Lower leg skin (tissue), 4 donors: ENCODE measurements around the gene POLE2. TPM values are rescaled to one million over a fixed set of nuclear protein-coding genes. Genes with fewer than 3 reads are reported as not detected.

Experiments
- DNase-seq, 2 donors: peaks; one replicate each; pipeline ENCODE4 v3.0.0-alpha.2; 2019; ENCODE audit warnings: low spot score in 2 of 2
- H3K4me3 ChIP-seq: fragments of 200-600 bp; sonication (generic); 2 replicates; pipeline ENCODE4 v1.5.1; 2017; ENCODE audit warnings: mild to moderate bottlenecking, low read depth; ENCODE audit not compliant: poor library complexity, severe bottlenecking
- POLR2A ChIP-seq, 2 donors: fragments of 450-650 bp; IDR thresholded peaks; one replicate each; pipeline ENCODE4 v1.6.1; 2016 to 2017; ENCODE audit warnings: antibody characterized with exemption in 2 of 2, mild to moderate bottlenecking in 1 of 2, moderate library complexity in 1 of 2
- WGBS, 2 donors: methylation state at CpG; one replicate each; pipeline ENCODE4 v1.1.5; 2018; 5-methylcytosine and 5-hydroxymethylcytosine counted together
- intact Hi-C: fragments of 100-400 bp; cut with DNase I; formaldehyde crosslinking; loops from one replicate; pipeline ENCODE4 v1.15.0; 2023; ENCODE audit warnings: low total_unique reads
- total RNA-seq, 4 donors: library from RNA; depleted of rRNA; stranded (reverse); fragments of >200 nt; gene quantifications; one replicate each; pipeline ENCODE4 v1.1.0, GENCODE V29; 2016
- TF ChIP-seq, protein P1 (sequence below), 3 donors: fragments of 450-650 bp; IDR thresholded peaks; one replicate each; pipeline ENCODE4 v1.5.1; 2016; ENCODE audit warnings: antibody characterized with exemption in 3 of 3, mild to moderate bottlenecking in 3 of 3, moderate library complexity in 2 of 3

Gene POLE2
- total RNA-seq, 4 donors from 2014 or later, result 0.49 to 4.1 (median 1.3) TPM

DNA sequence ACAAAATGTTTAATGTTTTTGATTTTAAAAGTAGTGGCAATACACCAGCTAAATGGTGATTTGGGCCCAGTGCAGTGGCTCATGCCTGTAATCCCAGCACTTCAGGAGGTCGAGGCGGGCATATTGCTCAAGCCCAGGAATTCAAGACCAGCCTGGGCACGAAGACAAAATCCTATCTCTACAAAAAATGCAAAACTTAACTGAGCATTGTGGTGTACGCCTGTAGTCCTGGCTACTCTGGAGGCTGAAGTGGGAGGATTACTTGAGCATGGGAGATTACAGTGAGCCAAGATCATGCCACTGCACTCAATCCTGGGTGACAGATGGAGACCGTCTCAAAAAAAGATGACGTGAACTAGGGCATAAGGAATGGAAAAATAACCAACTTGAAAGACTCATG, 72.2 kb downstream of the POLE2 start:
- TF ChIP-seq POLR2A (IDR thresholded peaks at IDR 0.05), result no peak
- TF ChIP-seq, protein P1, sequence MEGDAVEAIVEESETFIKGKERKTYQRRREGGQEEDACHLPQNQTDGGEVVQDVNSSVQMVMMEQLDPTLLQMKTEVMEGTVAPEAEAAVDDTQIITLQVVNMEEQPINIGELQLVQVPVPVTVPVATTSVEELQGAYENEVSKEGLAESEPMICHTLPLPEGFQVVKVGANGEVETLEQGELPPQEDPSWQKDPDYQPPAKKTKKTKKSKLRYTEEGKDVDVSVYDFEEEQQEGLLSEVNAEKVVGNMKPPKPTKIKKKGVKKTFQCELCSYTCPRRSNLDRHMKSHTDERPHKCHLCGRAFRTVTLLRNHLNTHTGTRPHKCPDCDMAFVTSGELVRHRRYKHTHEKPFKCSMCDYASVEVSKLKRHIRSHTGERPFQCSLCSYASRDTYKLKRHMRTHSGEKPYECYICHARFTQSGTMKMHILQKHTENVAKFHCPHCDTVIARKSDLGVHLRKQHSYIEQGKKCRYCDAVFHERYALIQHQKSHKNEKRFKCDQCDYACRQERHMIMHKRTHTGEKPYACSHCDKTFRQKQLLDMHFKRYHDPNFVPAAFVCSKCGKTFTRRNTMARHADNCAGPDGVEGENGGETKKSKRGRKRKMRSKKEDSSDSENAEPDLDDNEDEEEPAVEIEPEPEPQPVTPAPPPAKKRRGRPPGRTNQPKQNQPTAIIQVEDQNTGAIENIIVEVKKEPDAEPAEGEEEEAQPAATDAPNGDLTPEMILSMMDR (IDR thresholded peaks at IDR 0.05), result no peak
- no peak overlapping the region for H3K4me3 ChIP-seq
- intact Hi-C loops, result no loop called here
- WGBS, 2 donors, result 86 to 92% methylated on average over 6 of the region's 6 CpGs
- no peak for DNase-seq

DNA sequence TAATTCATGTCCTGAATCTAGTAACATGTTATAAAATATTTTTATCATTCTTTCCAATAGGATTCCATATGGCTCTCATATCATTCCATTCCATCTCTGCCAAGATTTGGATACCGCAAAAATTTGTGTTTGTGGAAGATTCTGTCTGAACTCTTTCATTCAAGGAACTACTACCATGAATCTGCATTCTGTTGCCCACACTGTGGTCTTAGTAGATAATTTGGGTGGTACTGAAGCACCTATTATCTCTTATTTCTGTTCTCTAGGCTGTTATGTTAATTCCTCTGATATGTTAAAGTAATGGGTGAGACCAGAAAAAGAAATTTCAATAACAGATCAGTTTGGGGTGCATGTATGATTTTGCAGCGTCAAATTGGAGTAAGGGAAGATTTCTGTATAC, 73.8 kb downstream of the POLE2 start:
- TF ChIP-seq POLR2A (IDR thresholded peaks at IDR 0.05), result no peak
- TF ChIP-seq, protein P1 (IDR thresholded peaks at IDR 0.05), result no peak
- 87 to 89% methylated on average over 2 of the region's 2 CpGs for WGBS, 2 donors
- H3K4me3 ChIP-seq, result no peak overlapping the region
- intact Hi-C loops, result no loop called here
- DNase-seq, result no peak

DNA sequence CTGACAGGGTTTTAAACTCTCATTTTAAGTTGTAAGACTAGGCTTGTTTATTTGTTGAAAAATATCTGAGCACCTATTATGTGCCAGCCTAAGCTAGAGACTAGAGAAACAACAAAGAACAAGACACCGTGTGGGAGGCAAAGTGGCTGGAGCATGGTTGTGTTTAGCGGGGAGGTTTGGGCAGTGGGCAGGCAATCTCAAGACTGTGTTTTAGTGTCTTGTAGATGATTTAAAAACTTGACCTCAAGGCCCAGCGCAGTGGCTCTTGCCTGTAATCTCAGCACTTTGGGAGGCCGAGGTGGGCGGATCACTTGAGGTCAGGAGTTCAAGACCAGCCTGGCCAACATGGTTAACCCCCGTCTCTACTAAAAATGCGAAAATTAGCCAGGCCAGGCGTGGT, 75.3 kb downstream of the POLE2 start:
- intact Hi-C loops, result no loop called here
- H3K4me3 ChIP-seq, result no peak overlapping the region
- no peak for TF ChIP-seq POLR2A (IDR thresholded peaks at IDR 0.05)
- TF ChIP-seq, protein P1 (IDR thresholded peaks at IDR 0.05), result no peak
- DNase-seq, result no peak
- 91 to 94% methylated on average over 8 of the region's 8 CpGs for WGBS, 2 donors

DNA sequence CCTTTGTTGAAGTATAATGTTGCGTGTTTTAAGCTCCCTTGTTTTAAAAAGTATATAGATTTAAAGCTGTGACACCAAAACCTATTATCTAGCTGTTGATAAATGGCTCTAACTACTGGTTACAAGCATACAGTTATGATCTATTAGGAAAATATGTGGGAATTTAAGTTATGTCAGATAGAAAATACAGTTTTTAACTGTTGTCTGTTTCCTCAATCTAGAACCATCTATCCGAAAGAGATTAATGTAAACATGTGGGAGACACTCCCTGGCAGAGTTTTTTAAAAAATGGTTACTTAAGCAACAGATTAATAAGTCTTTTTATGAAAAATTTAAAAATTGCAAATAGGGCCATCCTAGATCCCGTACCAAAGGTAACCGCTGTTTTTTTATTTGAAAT, 75.8 kb downstream of the POLE2 start:
- TF ChIP-seq, protein P1 (IDR thresholded peaks at IDR 0.05), result no peak
- no peak for TF ChIP-seq POLR2A (IDR thresholded peaks at IDR 0.05)
- H3K4me3 ChIP-seq, result no peak overlapping the region
- intact Hi-C loops, result no loop called here
- WGBS, 2 donors, result 93% methylated on average over 4 of the region's 4 CpGs
- DNase-seq, result no peak

DNA sequence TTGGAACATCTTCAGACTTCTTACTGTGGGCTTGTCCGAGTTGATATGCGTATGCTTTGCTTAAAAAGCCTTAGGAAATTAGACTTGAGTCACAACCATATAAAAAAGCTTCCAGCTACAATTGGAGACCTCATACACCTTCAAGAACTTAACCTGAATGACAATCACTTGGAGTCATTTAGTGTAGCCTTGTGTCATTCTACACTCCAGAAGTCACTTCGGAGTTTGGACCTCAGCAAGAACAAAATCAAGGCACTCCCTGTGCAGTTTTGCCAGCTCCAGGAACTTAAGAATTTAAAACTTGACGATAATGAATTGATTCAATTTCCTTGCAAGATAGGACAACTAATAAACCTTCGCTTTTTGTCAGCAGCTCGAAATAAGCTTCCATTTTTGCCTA, 80.4 kb downstream of the POLE2 start:
- no peak for DNase-seq
- TF ChIP-seq, protein P1 (IDR thresholded peaks at IDR 0.05), result no peak
- no peak for TF ChIP-seq POLR2A (IDR thresholded peaks at IDR 0.05)
- 95% methylated on average over 6 of the region's 6 CpGs for WGBS, 2 donors
- H3K4me3 ChIP-seq, result no peak overlapping the region
- intact Hi-C loops, result no loop called here
